Measurements from ENCODE around the gene RNU2-1.
"Not testable (repeated sequence)": the region's sequence is repeated elsewhere in the genome, so short reads cannot be mapped to it uniquely, and the experiment has no call there.

Gene RNU2-1

GRCh38 chr17:43215341-43215740, 18.4 kb downstream of the RNU2-1 start:
- DNase-seq, result no peak

DNA sequence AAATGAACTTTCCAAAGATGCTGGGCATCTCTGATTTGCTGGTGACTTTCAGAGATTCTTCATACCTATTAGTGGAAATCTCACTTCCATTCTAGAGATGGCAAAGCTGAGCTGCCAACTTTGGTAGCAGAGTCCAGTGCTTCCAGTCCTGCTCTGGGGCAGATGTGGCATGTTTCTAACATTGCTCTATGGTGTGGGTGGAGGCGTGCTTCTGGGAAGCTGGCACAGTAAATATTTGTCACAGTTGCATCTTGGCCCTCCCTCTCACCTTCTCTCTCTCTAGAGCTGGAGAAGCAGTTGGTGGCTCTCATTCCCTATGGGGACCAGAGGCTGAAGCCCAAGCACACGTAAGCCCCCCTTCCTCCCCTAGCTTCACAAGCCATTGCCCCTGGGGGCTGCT, 20.2 kb downstream of the RNU2-1 start:
- no peak for DNase-seq

DNA sequence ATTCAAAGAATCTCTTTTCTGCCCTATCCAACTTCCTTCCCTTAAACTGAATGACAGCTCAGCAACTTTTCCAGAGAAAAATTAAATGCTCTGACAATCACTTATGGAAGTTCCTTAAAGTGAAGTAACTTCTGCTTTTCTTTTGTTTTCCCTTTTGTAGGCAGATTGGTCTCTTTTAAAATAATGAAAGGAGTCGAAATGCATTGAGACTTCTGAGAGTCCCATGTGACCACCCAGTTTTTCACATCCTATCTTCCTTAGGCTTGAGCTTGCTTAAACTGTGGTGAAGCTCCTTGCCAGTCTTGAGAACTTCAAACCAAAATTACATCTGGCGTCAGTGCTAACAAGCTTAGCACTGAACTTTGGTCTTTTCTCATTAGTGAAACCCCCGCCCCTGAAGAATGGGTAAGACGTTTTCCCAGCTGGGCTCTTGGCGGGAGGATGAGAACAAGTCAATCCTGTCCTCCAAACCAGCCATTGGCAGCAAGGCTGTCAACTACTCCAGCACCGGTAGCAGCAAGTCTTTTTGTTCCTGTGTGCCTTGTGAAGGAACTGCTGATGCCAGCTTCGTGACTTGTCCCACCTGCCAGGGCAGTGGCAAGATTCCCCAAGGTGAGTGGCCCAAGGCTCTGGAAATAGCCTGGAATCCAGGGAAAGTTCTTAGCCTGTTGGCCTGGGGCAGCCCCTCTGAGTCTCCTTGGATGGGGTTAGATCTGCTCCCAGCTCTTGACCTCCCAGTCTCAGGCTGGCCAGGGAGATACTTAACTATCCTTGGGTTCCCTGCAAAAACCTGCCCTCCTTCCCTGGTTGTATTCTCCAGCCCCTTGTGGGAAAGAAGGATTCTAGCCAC, 20.9 kb downstream of the RNU2-1 start:
- DNase-seq, result no peak

GRCh38 chr17:43211480-43212402, 22.0 kb downstream of the RNU2-1 start, which contains the start of gene TMEM106A:
Gene TMEM106A (plus strand): TSS chr17:43211875. CDS start chr17:43213042, 1,167 bp downstream.
- DNase-seq, result peak; percentile 88

- DNase-seq, result no peak
Observed at GRCh38 chr17:43211123-43211479, 22.7 kb downstream of the RNU2-1 start.

- no peak for DNase-seq
Observed at GRCh38 chr17:43210576-43210975, 23.2 kb downstream of the RNU2-1 start.

DNA sequence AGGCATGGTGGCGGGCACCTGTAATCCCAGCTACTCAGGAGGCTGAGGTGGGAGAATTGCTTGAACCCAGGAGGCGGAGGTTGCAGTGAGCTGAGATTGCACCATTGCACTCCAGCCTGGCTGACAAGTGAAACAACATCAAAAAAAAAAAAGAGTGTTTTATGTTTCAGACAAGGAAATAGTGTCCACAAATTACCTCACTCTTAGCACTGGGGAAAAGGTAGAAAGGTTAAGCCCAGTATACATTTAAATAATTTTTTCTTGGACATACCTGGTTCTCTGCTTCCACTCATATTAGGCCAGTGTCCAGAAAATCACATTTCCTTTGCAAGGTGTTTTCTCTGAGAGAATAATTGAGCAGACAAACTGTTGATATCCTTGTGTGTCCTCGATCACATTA, 30.8 kb downstream of the RNU2-1 start:
- DNase-seq, result not testable (repeated sequence)

DNA sequence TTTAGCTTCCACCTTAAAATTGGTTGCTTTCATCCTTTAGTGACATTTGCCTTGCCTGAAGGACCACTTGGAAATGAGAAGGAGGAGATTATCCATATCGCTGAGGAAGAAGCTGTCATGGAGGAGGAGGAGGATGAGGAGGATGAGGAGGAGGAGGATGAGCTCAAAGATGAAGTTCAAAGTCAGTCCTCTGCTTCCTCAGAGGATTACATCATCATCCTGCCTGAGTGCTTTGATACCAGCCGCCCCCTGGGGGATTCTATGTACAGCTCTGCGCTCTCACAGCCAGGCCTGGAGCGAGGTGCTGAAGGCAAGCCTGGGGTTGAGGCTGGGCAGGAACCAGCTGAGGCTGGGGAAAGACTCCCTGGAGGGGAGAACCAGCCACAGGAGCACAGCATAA, 33.6 kb downstream of the RNU2-1 start:
- DNase-seq, result no peak

GRCh38 chr17:43199633-43200032, 34.1 kb downstream of the RNU2-1 start:
- no peak for DNase-seq

GRCh38 chr17:43193251-43193650, 40.5 kb downstream of the RNU2-1 start:
- DNase-seq, result no peak

DNA sequence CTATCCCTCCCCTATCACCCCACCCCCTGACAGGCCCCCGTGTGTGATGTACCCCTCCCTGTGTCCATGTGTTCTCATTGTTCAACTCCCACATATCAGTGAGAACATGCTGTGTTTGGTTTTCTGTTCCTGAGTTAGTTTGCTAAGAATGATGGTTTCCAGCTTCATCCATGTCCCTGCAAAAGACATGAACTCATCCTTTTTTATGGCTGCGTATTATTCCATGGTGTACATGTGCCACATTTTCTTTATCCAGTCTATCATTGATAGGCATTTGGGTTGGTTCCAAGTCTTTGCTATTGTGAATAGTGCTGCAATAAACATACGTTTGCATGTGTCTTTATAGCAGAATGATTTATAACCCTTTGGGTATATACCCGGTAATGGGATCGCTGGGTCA, 47.1 kb downstream of the RNU2-1 start:
- DNase-seq, result not testable (repeated sequence)

DNA sequence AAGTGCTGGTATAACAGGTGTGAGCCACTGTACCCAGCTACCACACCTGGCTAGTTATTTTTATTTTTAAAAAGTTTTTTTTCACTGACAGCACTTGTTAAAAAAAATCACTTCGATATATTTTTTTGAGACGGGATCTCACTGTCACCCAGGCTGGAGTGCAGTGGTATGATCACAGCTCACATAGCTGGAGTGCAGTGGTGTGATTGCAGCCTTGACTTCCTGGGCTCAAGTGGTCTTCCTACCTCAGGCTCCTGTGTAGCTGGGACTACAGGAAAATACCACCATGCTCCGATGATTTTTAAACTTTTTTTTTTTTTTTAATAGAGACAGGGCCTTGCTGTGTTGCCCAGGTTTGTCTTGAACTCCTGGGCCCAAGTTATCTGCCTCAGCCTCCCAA, 49.9 kb downstream of the RNU2-1 start:
- DNase-seq, result no peak

Measured in fibroblast of skin of right quadriceps (primary cell).